BE2C (cell line): Measurements from ENCODE around the gene BAG5.

ENCODE experiments used
- DNase-seq: peaks from one replicate; pipeline ENCODE4 v3.0.0-alpha.2; 2020
- H3K27me3 ChIP-seq: fragments of 250-450 bp; sonication (Bioruptor Pico); 2 replicates; pipeline ENCODE4 v1.5.1; 2020; ENCODE audit warnings: mild to moderate bottlenecking
- H3K36me3 ChIP-seq: fragments of 250-450 bp; sonication (Bioruptor Pico); 2 replicates; pipeline ENCODE4 v1.5.1; 2020; ENCODE audit warnings: mild to moderate bottlenecking
- H3K4me1 ChIP-seq: fragments of 250-450 bp; sonication (Bioruptor Pico); 2 replicates; pipeline ENCODE4 v1.5.1; 2020
- H3K4me3 ChIP-seq: 2 replicates; pipeline ENCODE4 v1.5.1; 2011; ENCODE audit warnings: low read depth, low read length
- H3K9me3 ChIP-seq: fragments of 250-450 bp; sonication (Bioruptor Pico); 2 replicates; pipeline ENCODE4 v1.5.1; 2020
- CTCF ChIP-seq: IDR thresholded peaks from 2 replicates; pipeline ENCODE4 v1.5.1; 2012; ENCODE audit warnings: mild to moderate bottlenecking, low read depth, low read length

The BAG5 gene

DNA sequence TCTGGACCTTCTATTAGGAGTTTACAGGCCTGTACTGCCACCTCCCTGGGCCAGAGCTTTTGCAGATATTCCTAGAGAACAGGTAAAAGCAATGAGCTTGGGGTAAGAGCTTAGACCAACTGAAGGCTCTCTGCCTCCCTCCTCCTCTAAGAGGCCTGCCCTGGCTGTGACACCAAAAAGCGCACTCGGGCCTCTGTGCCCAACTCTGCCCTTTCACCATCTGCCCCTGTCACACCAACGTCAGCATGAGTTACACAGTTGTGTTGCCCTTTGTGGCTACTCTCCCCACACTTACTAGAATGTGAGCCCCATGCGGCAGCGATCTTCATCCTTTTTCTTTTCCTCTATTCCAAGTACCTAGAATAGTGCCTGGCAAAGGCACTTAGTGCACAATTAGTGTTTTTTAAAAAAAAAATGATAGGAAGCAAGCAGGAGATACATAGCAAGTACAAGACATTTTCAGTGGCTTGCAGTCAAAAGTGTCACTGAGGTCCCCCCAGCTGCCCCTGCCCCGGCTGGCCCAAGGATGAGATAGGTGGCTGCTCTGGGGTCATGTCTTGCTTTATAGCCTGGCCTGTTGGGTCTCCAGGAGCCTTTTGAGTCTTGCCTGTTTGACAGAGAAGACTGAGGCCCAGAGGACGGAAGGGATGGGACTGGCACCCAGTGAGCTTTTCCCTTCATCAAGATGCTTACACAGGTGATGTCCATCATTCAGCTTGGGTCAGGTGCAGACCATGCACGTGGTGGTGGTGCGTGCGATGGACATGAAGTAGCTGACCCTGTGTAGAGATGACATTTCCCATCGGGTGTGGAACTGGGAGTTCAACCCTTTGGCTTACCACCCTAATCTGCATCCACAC, 52.4 kb downstream of the BAG5 start:
- TF ChIP-seq CTCF, result no peak
- H3K36me3 ChIP-seq, result peaks cover 34% of the 10 kb centered on the region
- no peak for DNase-seq

DNA sequence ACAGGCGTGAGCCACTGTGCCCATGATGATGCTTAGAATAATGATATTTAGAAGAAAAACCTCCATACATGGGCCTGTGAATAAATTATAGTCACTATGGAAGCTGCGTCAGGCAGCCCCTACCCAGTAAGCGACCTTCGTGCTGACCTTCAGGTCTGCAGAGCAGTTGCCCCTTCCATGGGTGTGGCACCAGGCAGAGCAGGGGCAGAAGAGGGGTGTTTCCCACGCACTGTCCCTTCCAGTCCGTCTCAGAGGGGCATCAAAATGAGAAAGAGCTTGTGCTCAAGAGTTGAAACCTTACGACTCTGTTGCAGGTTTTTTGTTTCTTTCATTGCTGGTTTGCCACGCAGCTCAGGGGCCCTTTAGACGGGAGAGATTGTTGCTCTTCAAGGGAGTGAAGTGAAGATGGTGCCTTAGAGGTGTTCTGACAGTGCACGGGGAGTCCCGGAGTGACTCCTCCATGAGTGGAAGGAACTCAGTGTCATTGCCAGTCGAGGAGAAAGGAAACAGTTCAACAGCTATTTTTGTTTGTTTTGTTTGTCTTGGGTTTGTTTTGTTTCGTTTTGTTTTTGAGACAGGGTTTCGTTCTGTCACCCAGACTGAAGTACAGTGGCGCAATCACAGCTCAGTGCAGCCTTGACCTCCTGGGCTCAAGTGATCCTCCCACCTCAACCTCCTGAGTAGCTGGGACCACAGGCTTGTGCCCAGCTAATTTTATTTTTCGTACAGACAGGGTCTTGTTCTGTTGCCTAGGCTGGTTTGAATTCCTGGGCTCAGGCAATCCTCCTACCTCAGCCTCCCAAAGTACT, 53.7 kb downstream of the BAG5 start:
- H3K27me3 ChIP-seq, result no peaks in the 10 kb centered on the region
- no peak for DNase-seq
- H3K9me3 ChIP-seq, result no peaks in the 10 kb centered on the region
- TF ChIP-seq CTCF, result no peak
- H3K4me1 ChIP-seq, result peaks cover 4% of the 10 kb centered on the region; the same call in 1 of the 2 replicates
- H3K4me3 ChIP-seq, result no peak overlapping the region
- H3K36me3 ChIP-seq, result peaks cover 44% of the 10 kb centered on the region

More for the DNA sequence above, 52.4 kb downstream of the BAG5 start:
- no peaks in the 10 kb centered on the region for H3K27me3 ChIP-seq
- no peaks in the 10 kb centered on the region for H3K9me3 ChIP-seq
- peaks cover 4% of the 10 kb centered on the region; the same call in 1 of the 2 replicates for H3K4me1 ChIP-seq
- no peak overlapping the region for H3K4me3 ChIP-seq

DNA sequence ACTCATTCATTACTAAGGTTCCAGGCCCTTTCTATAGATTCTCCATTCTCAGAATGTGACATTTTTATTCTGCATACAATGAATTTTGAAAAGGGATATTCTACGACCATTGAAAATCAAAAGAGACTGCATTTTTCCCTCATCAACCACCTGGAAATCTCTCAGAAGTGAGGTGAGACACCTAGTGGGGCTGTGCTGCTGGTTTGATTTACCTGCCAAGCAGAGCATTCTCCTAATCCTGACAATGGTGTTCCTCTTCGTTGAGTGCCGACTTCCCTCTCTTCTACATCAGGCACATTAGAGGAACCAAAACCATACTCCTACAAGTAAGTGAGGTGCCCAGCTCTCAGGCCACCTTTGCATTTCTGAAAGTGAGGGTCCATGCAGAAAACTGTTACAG, 54.7 kb downstream of the BAG5 start:
- Histone ChIP-seq H3K4me3 (no peak overlapping the region), H3K36me3 (peaks cover 54% of the 10 kb centered on the region), H3K9me3 (no peaks in the 10 kb centered on the region), H3K27me3 (no peaks in the 10 kb centered on the region), H3K4me1 (peaks cover 4% of the 10 kb centered on the region; the same call in 1 of the 2 replicates)
- TF ChIP-seq CTCF, result no peak
- no peak for DNase-seq
